ENCODE data around the gene TRMT11. TPM values are rescaled to one million over a fixed set of nuclear protein-coding genes. Genes with fewer than 3 reads are reported as not detected.
A peak's percentile ranks its signal among the peaks of the same experiment; 100 is the strongest.

The TRMT11 gene
- 27.7 TPM for total RNA-seq (ENCODE audit: unreplicated experiment)
- long read RNA-seq, transcript TRMT11-201 (13 exons, 1,565 nt) = major isoform, 13 of 15 reads
- long read RNA-seq, partial matches to known transcripts = 0 of 15 reads
- long read RNA-seq, other reads (novel, unspliced or antisense) = 2 of 15 reads

- DNase-seq = peak; percentile 91
- Mint-ChIP-seq H3K36me3 (ENCODE audit: unreplicated experiment) (no peaks in the 10 kb centered on the region), H3K9me3 (ENCODE audit: unreplicated experiment) (no peaks in the 10 kb centered on the region), H3K4me1 (ENCODE audit: low read depth, unreplicated experiment) (peaks cover 4% of the 10 kb centered on the region), H3K27ac (ENCODE audit: unreplicated experiment) (no peak within 1 kb of the TSS), H3K27me3 (ENCODE audit: unreplicated experiment) (no peaks in the 10 kb centered on the region), H3K4me3 (ENCODE audit: unreplicated experiment) (peak within 1 kb of the TSS; percentile 8)
- no peak for TF ChIP-seq CTCF (IDR thresholded peaks at IDR 0.05; ENCODE audit: partially characterized antibody, unreplicated experiment)
Measured at GRCh38 chr6:125986301-125987025, at the start of gene TRMT11. TSS of gene TRMT11 (plus strand) at chr6:125986540. CDS start at chr6:125986551, 11 bp downstream.

GRCh38 chr6:125939026-125939425 lies 47.3 kb upstream of the TRMT11 start:
- no peak for TF ChIP-seq CTCF (IDR thresholded peaks at IDR 0.05; ENCODE audit: partially characterized antibody, unreplicated experiment)
- H3K4me1 Mint-ChIP-seq (ENCODE audit: low read depth, unreplicated experiment) = no peaks in the 10 kb centered on the region

GRCh38 chr6:125939791-125940190 lies 46.5 kb upstream of the TRMT11 start:
- Mint-ChIP-seq H3K4me3 (ENCODE audit: unreplicated experiment) (no peak overlapping the region), H3K27me3 (ENCODE audit: unreplicated experiment) (no peaks in the 10 kb centered on the region), H3K9me3 (ENCODE audit: unreplicated experiment) (peaks cover 2% of the 10 kb centered on the region), H3K36me3 (ENCODE audit: unreplicated experiment) (no peaks in the 10 kb centered on the region), H3K4me1 (ENCODE audit: low read depth, unreplicated experiment) (no peaks in the 10 kb centered on the region), H3K27ac (ENCODE audit: unreplicated experiment) (no peak overlapping the region)
- no peak for TF ChIP-seq CTCF (IDR thresholded peaks at IDR 0.05; ENCODE audit: partially characterized antibody, unreplicated experiment)
- no peak for DNase-seq

More at GRCh38 chr6:125939026-125939425, 47.3 kb upstream of the TRMT11 start:
- Mint-ChIP-seq H3K4me3 (ENCODE audit: unreplicated experiment) (no peak overlapping the region), H3K36me3 (ENCODE audit: unreplicated experiment) (no peaks in the 10 kb centered on the region), H3K27ac (ENCODE audit: unreplicated experiment) (no peak overlapping the region), H3K27me3 (ENCODE audit: unreplicated experiment) (no peaks in the 10 kb centered on the region), H3K9me3 (ENCODE audit: unreplicated experiment) (peaks cover 2% of the 10 kb centered on the region)
- no peak for DNase-seq

GRCh38 chr6:125940247-125941041 lies 45.9 kb upstream of the TRMT11 start:
- Mint-ChIP-seq H3K4me1 (ENCODE audit: low read depth, unreplicated experiment) (no peaks in the 10 kb centered on the region), H3K4me3 (ENCODE audit: unreplicated experiment) (no peak overlapping the region), H3K9me3 (ENCODE audit: unreplicated experiment) (peaks cover 2% of the 10 kb centered on the region), H3K27ac (ENCODE audit: unreplicated experiment) (no peak overlapping the region), H3K27me3 (ENCODE audit: unreplicated experiment) (no peaks in the 10 kb centered on the region), H3K36me3 (ENCODE audit: unreplicated experiment) (no peaks in the 10 kb centered on the region)
- no peak for TF ChIP-seq CTCF (IDR thresholded peaks at IDR 0.05; ENCODE audit: partially characterized antibody, unreplicated experiment)
- no peak for DNase-seq

Measured in glutamatergic neuron (in vitro differentiated cells).